ENCODE results near the gene EHD2. TPM values are rescaled to one million over a fixed set of nuclear protein-coding genes. Genes with fewer than 3 reads are reported as not detected.

Gene EHD2
- total RNA-seq, 2 experiments from 2014 or later: not detected

- ChIA-PET CTCF (interaction anchor here (1.3 kb wide), 1 partner anchor 11 kb away, joined by 3 read pairs; no protein-coding TSS in a partner anchor), POLR2A (no interaction called here)
- Mint-ChIP-seq H3K36me3 (ENCODE audit: low read depth) (peaks cover 50% of the 10 kb centered on the region), H3K9me3 (no peaks in the 10 kb centered on the region), H3K27ac (no peak overlapping the region), H3K27me3 (no peaks in the 10 kb centered on the region), H3K4me1 (peaks cover 66% of the 10 kb centered on the region), H3K4me3 (no peak overlapping the region)
- no peak for DNase-seq
These were observed 37.5 kb downstream of the EHD2 start for GRCh38 chr19:47750752-47751151.

GRCh38 chr19:47752440-47753211 lies 39.4 kb downstream of the EHD2 start:
- Mint-ChIP-seq H3K36me3 (ENCODE audit: low read depth) (peaks cover 56% of the 10 kb centered on the region), H3K27me3 (no peaks in the 10 kb centered on the region), H3K4me1 (peaks cover 58% of the 10 kb centered on the region), H3K4me3 (peak overlapping the region; percentile 25), H3K27ac (peak overlapping the region; percentile 82), H3K9me3 (no peaks in the 10 kb centered on the region)
- DNase-seq: peak; percentile 44
- ChIA-PET POLR2A (no interaction called here), CTCF (interaction anchor here (1.3 to 1.5 kb wide), 2 partner anchors 9 to 45 kb away, joined by 4 to 6 read pairs; no protein-coding TSS in a partner anchor)

GRCh38 chr19:47754206-47755064 lies 41.2 kb downstream of the EHD2 start:
- H3K27me3 Mint-ChIP-seq: no peaks in the 10 kb centered on the region
- peaks cover 43% of the 10 kb centered on the region for H3K4me1 Mint-ChIP-seq
- CTCF ChIA-PET: no interaction called here
- no peak for DNase-seq
- POLR2A ChIA-PET: interaction anchor here (0.6 kb wide), 1 partner anchor 9 kb away, joined by 6 read pairs; no protein-coding TSS in a partner anchor
- no peaks in the 10 kb centered on the region for H3K9me3 Mint-ChIP-seq
- peaks cover 58% of the 10 kb centered on the region for H3K36me3 Mint-ChIP-seq (ENCODE audit: low read depth)
- no peak overlapping the region for H3K27ac Mint-ChIP-seq
- no peak overlapping the region for H3K4me3 Mint-ChIP-seq

GRCh38 chr19:47755065-47755761 lies 42.0 kb downstream of the EHD2 start:
- H3K4me1 Mint-ChIP-seq: peaks cover 35% of the 10 kb centered on the region
- peaks cover 55% of the 10 kb centered on the region for H3K36me3 Mint-ChIP-seq (ENCODE audit: low read depth)
- ChIA-PET CTCF (no interaction called here), POLR2A (no interaction called here)
- DNase-seq: no peak
- H3K27ac Mint-ChIP-seq: no peak overlapping the region
- H3K4me3 Mint-ChIP-seq: no peak overlapping the region
- H3K9me3 Mint-ChIP-seq: no peaks in the 10 kb centered on the region
- H3K27me3 Mint-ChIP-seq: no peaks in the 10 kb centered on the region

- no peak for DNase-seq
- no peaks in the 10 kb centered on the region for H3K27me3 Mint-ChIP-seq
- peaks cover 53% of the 10 kb centered on the region for H3K36me3 Mint-ChIP-seq (ENCODE audit: low read depth)
- H3K27ac Mint-ChIP-seq: no peak overlapping the region
- CTCF ChIA-PET: interaction anchor here (1.4 kb wide), 1 partner anchor 9 kb away, joined by 5 read pairs; no protein-coding TSS in a partner anchor
- POLR2A ChIA-PET: no interaction called here
- H3K4me1 Mint-ChIP-seq: peaks cover 30% of the 10 kb centered on the region
- no peaks in the 10 kb centered on the region for H3K9me3 Mint-ChIP-seq
- no peak overlapping the region for H3K4me3 Mint-ChIP-seq
These were observed 42.8 kb downstream of the EHD2 start for GRCh38 chr19:47755762-47756626.

GRCh38 chr19:47756627-47756929 lies 43.4 kb downstream of the EHD2 start:
- CTCF ChIA-PET: interaction anchor here (1.4 kb wide), 1 partner anchor 9 kb away, joined by 5 read pairs; no protein-coding TSS in a partner anchor
- peaks cover 50% of the 10 kb centered on the region for H3K36me3 Mint-ChIP-seq (ENCODE audit: low read depth)
- POLR2A ChIA-PET: no interaction called here
- H3K27ac Mint-ChIP-seq: no peak overlapping the region
- H3K9me3 Mint-ChIP-seq: no peaks in the 10 kb centered on the region
- H3K4me1 Mint-ChIP-seq: peaks cover 24% of the 10 kb centered on the region
- no peaks in the 10 kb centered on the region for H3K27me3 Mint-ChIP-seq
- no peak overlapping the region for H3K4me3 Mint-ChIP-seq
- DNase-seq: no peak

- no peak for DNase-seq
- Mint-ChIP-seq H3K9me3 (no peaks in the 10 kb centered on the region), H3K36me3 (ENCODE audit: low read depth) (peaks cover 48% of the 10 kb centered on the region), H3K4me1 (peaks cover 21% of the 10 kb centered on the region), H3K27ac (no peak overlapping the region), H3K4me3 (no peak overlapping the region), H3K27me3 (no peaks in the 10 kb centered on the region)
- ChIA-PET POLR2A (no interaction called here), CTCF (interaction anchor here (1.2 to 1.8 kb wide), 3 partner anchors 8 to 35 kb away, joined by 3 to 5 read pairs (median 4); no protein-coding TSS in a partner anchor)
These were observed 43.9 kb downstream of the EHD2 start for GRCh38 chr19:47756953-47757608.

- H3K4me1 Mint-ChIP-seq: peaks cover 13% of the 10 kb centered on the region
- no peak overlapping the region for H3K4me3 Mint-ChIP-seq
- no peaks in the 10 kb centered on the region for H3K27me3 Mint-ChIP-seq
- H3K36me3 Mint-ChIP-seq (ENCODE audit: low read depth): peaks cover 41% of the 10 kb centered on the region
- no peak overlapping the region for H3K27ac Mint-ChIP-seq
- H3K9me3 Mint-ChIP-seq: no peaks in the 10 kb centered on the region
- no peak for DNase-seq
- CTCF ChIA-PET: interaction anchor here (0.5 to 1.8 kb wide), 4 partner anchors 8 to 460 kb away, joined by 3 to 5 read pairs (median 4); no protein-coding TSS in a partner anchor
- POLR2A ChIA-PET: no interaction called here
These were observed 44.6 kb downstream of the EHD2 start for GRCh38 chr19:47757617-47758442.

GRCh38 chr19:47758443-47758804 lies 45.2 kb downstream of the EHD2 start:
- CTCF ChIA-PET: interaction anchor here (1.8 kb wide), 1 partner anchor 10 kb away, joined by 4 read pairs; no protein-coding TSS in a partner anchor
- POLR2A ChIA-PET: no interaction called here
- no peak overlapping the region for H3K4me3 Mint-ChIP-seq

GRCh38 chr19:47760632-47760999 lies 47.4 kb downstream of the EHD2 start:
- POLR2A ChIA-PET: no interaction called here
- no peaks in the 10 kb centered on the region for H3K9me3 Mint-ChIP-seq
- no peak overlapping the region for H3K4me3 Mint-ChIP-seq
- no peak overlapping the region for H3K27ac Mint-ChIP-seq
- H3K36me3 Mint-ChIP-seq (ENCODE audit: low read depth): peaks cover 27% of the 10 kb centered on the region
- DNase-seq: no peak
- peaks cover 3% of the 10 kb centered on the region for H3K4me1 Mint-ChIP-seq
- CTCF ChIA-PET: interaction anchor here (1.2 kb wide), 1 partner anchor 16 kb away, joined by 3 read pairs; no protein-coding TSS in a partner anchor
- no peaks in the 10 kb centered on the region for H3K27me3 Mint-ChIP-seq

More at GRCh38 chr19:47758443-47758804, 45.2 kb downstream of the EHD2 start:
- Mint-ChIP-seq H3K9me3 (no peaks in the 10 kb centered on the region), H3K4me1 (peaks cover 7% of the 10 kb centered on the region), H3K36me3 (ENCODE audit: low read depth) (peaks cover 35% of the 10 kb centered on the region), H3K27me3 (no peaks in the 10 kb centered on the region), H3K27ac (no peak overlapping the region)
- no peak for DNase-seq

- no peak overlapping the region for H3K4me3 Mint-ChIP-seq
- ChIA-PET CTCF (interaction anchor here (1.2 kb wide), 1 partner anchor 15 kb away, joined by 3 read pairs; no protein-coding TSS in a partner anchor), POLR2A (no interaction called here)
- H3K4me1 Mint-ChIP-seq: peaks cover 4% of the 10 kb centered on the region
- no peak for DNase-seq
- no peaks in the 10 kb centered on the region for H3K9me3 Mint-ChIP-seq
- peak overlapping the region; percentile 27 for H3K27ac Mint-ChIP-seq
- peaks cover 24% of the 10 kb centered on the region for H3K36me3 Mint-ChIP-seq (ENCODE audit: low read depth)
- H3K27me3 Mint-ChIP-seq: no peaks in the 10 kb centered on the region
These were observed 48.3 kb downstream of the EHD2 start for GRCh38 chr19:47761566-47761965.
